Measurements from ENCODE around the gene TMEM271.

The TMEM271 gene

DNA sequence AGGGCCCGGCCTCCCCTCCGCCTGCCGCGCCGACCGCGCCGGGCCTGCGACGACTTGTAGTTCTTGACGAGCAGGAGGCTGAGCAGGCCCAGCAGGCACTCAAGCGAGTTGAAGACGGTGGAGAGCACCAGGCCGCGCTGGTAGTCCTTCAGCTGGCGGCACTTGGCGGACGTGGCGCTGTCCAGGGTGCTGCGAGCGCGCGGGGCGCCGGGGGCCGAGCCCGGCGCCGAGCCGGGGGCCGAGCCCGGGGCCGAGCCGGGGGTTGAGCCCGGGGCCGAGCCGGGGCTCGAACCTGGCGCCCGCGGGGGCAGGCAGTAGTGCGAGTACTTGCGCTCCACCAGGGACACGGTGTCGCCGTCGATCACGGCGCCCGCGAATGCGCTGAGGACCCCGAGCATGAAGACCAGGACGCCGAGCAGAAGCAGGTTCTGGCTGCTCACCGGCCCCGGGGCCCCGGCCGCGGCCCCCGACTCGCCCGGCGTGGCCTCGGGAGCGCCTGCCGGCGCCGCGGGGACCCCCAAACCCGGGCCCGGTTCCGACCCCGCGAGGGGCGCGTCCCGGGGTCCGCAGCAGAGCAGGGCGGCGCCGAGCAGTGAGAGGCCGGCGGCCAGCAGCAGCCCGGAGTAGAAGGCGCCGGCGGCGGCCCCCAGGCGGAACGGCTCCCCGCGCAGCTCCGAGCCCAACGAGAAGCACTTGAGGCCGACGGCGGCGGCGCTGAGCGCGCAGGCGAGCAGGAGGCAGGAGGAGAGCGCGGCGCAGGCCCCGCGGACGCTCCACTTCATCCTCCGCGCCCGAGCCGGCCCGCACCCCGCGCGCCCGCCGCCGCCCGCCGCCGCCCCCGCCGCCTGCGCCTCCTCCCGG is 584 bp downstream of the TMEM271 start:
- Histone ChIP-seq H3K36me3 (ENCODE audit: control insufficient read depth, insufficient read depth, low read length) (no peaks in the 10 kb centered on the region), H3K27me3 (replicated peaks; ENCODE audit: control insufficient read depth, insufficient read depth, low read length) (no peaks in the 10 kb centered on the region), H3K4me3 (replicated peaks; ENCODE audit: low read depth, low read length) (no peak overlapping the region)
- DNase-seq (ENCODE audit: extremely low read depth, insufficient read length) = no peak
- no peak for TF ChIP-seq CTCF (IDR thresholded peaks at IDR 0.05; ENCODE audit: insufficient read depth, low read length, poor library complexity, severe bottlenecking)

GRCh38 chr4:574346-575161 is 1.5 kb downstream of the TMEM271 start:
- no peak for DNase-seq (ENCODE audit: extremely low read depth, insufficient read length)
- H3K27me3 ChIP-seq (replicated peaks; ENCODE audit: control insufficient read depth, insufficient read depth, low read length) = no peaks in the 10 kb centered on the region
- H3K4me3 ChIP-seq (replicated peaks; ENCODE audit: low read depth, low read length) = no peak overlapping the region
- TF ChIP-seq CTCF (IDR thresholded peaks at IDR 0.05; ENCODE audit: insufficient read depth, low read length, poor library complexity, severe bottlenecking) = no peak
- no peaks in the 10 kb centered on the region for H3K36me3 ChIP-seq (ENCODE audit: control insufficient read depth, insufficient read depth, low read length)

DNA sequence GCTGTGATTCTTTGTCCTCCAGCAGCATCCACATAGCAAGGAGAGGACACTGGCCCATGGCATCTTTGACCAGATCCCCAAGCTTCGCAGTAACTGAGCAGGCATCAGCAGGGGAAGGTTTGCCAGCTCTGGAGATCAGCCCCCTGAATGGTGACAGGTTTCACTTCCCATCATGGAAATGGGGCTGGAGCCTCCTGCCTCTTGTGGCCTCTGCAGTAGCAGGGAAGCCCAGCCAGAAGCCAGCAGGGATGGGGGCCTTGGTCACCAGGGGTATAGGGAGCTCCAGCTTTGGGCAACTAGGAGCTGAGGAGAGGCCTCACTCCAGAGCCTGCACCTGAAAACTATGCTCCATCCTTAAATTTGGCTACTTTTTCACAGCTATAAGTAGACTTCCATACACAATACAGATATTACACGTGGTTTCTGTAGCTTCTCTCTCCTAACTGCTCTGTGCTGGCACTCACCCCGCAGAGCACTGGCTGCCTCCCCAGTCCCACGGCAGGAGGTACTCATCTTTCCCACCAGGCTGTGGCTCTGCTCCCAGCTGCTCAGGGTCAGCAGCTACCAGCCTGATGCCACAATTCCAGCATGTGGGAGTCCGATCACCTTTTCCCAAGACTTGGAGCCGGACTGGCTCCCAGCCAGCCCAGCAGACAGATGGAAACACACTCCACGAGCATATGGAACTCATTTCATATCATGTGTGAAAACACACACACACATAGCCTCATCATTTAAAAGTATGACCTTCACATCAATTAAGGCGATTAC is 2.8 kb downstream of the TMEM271 start:
- no peak for TF ChIP-seq CTCF (IDR thresholded peaks at IDR 0.05; ENCODE audit: insufficient read depth, low read length, poor library complexity, severe bottlenecking)
- H3K27me3 ChIP-seq (replicated peaks; ENCODE audit: control insufficient read depth, insufficient read depth, low read length) = no peaks in the 10 kb centered on the region
- no peaks in the 10 kb centered on the region for H3K36me3 ChIP-seq (ENCODE audit: control insufficient read depth, insufficient read depth, low read length)
- H3K4me3 ChIP-seq (replicated peaks; ENCODE audit: low read depth, low read length) = no peak overlapping the region
- no peak for DNase-seq (ENCODE audit: extremely low read depth, insufficient read length)

- no peaks in the 10 kb centered on the region for H3K27me3 ChIP-seq (replicated peaks; ENCODE audit: control insufficient read depth, insufficient read depth, low read length)
- DNase-seq (ENCODE audit: extremely low read depth, insufficient read length) = no peak
- no peaks in the 10 kb centered on the region for H3K36me3 ChIP-seq (ENCODE audit: control insufficient read depth, insufficient read depth, low read length)
- TF ChIP-seq CTCF (IDR thresholded peaks at IDR 0.05; ENCODE audit: insufficient read depth, low read length, poor library complexity, severe bottlenecking) = no peak
- H3K4me3 ChIP-seq (replicated peaks; ENCODE audit: low read depth, low read length) = no peak overlapping the region
Measured at GRCh38 chr4:572594-572993, 3.5 kb downstream of the TMEM271 start.

DNA sequence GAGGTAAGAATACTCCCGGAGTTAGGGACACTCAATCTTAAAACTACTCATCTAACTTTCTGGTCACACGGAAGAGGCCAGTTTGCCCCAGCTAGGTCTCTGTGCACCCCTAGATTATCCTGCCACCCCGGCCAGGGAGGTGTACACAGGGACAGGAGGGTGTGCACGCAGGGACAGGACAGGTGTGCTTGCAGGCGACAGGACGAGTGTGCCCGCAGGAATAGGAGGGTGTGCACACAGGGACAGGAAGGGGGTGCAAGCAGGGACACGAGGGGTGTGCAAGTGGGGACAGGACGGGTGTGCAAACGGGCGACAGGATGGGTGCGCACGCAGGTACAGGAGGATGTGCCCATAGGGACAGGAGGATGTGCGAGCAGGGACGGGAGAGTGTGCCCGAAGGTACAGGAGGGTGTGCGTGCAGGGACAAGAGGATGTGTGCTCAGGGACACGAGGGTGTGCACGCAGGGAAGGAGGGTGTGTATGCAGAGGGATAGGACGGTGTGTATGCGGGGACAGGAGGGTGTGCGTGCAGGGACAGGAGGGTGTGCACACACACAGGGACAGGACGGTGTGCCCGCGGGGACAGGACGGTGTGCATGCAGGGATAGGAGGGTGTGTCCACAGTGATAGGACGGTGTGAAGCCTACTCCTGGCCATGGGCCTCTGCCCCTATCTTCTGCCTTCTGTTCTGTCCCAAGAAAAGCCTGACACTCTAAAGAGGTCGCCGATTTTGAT is 4.1 kb downstream of the TMEM271 start:
- Histone ChIP-seq H3K36me3 (ENCODE audit: control insufficient read depth, insufficient read depth, low read length) (no peaks in the 10 kb centered on the region), H3K27me3 (replicated peaks; ENCODE audit: control insufficient read depth, insufficient read depth, low read length) (no peaks in the 10 kb centered on the region), H3K4me3 (replicated peaks; ENCODE audit: low read depth, low read length) (no peak overlapping the region)
- TF ChIP-seq CTCF (IDR thresholded peaks at IDR 0.05; ENCODE audit: insufficient read depth, low read length, poor library complexity, severe bottlenecking) = no peak
- no peak for DNase-seq (ENCODE audit: extremely low read depth, insufficient read length)

Measured in GM06990 (cell line).